ENCODE measurements around the gene CDR2L. TPM values are rescaled to one million over a fixed set of nuclear protein-coding genes. Genes with fewer than 3 reads are reported as not detected.
A peak's percentile ranks its signal among the peaks of the same experiment; 100 is the strongest.

The CDR2L gene
- total and polyA plus RNA-seq, 4 donors: 8.5 to 19.0 (median 11.2) TPM

GRCh38 chr17:75006653-75007052 lies 19.2 kb downstream of the CDR2L start:
- Histone ChIP-seq H3K4me3 (no peak overlapping the region), H3K27me3 (ENCODE audit: control insufficient read depth in 3 of 3, insufficient read depth in 3 of 3, low read length in 2 of 3) (no peaks in the 10 kb centered on the region), H3K9ac (ENCODE audit: insufficient read depth in 1 of 2, low read length in 2 of 2) (no peak overlapping the region), H3K9me3 (ENCODE audit: control insufficient read depth in 4 of 4, insufficient read depth in 3 of 4, low read length in 3 of 4) (no peaks in the 10 kb centered on the region), H3K36me3 (ENCODE audit: control insufficient read depth in 4 of 4, insufficient read depth in 4 of 4, low read length in 4 of 4) (peaks cover 4 to 26% (median 7%) of the 10 kb centered on the region in 4 donors), H3K27ac (ENCODE audit: low read depth in 1 of 2, low read length in 1 of 2) (no peak overlapping the region), H3K4me1 (ENCODE audit: control insufficient read depth in 5 of 5, insufficient read depth in 5 of 5, low read length in 5 of 5) (peaks cover 0 to 9% (median 0%) of the 10 kb centered on the region in 5 donors)
- no peak for TF ChIP-seq CTCF (IDR thresholded peaks at IDR 0.05; ENCODE audit: control extremely low read depth, extremely low read depth)
- 76 to 78% methylated on average over 5 of the region's 5 CpGs for WGBS, 2 donors
- no peak for ATAC-seq (ENCODE audit: insufficient read depth, low FRiP score)
- no peak for DNase-seq

GRCh38 chr17:75008373-75008772 lies 20.9 kb downstream of the CDR2L start:
- 84 to 91% methylated on average over 6 of the region's 6 CpGs for WGBS, 2 donors
- Histone ChIP-seq H3K27me3 (ENCODE audit: control insufficient read depth in 3 of 3, insufficient read depth in 3 of 3, low read length in 2 of 3) (no peaks in the 10 kb centered on the region), H3K4me3 (no peak overlapping the region), H3K27ac (ENCODE audit: low read depth in 1 of 2, low read length in 1 of 2) (no peak overlapping the region), H3K36me3 (ENCODE audit: control insufficient read depth in 4 of 4, insufficient read depth in 4 of 4, low read length in 4 of 4) (peaks cover 0 to 12% (median 1%) of the 10 kb centered on the region in 4 donors), H3K4me1 (ENCODE audit: control insufficient read depth in 5 of 5, insufficient read depth in 5 of 5, low read length in 5 of 5) (peaks cover 0 to 17% (median 3%) of the 10 kb centered on the region in 5 donors), H3K9me3 (ENCODE audit: control insufficient read depth in 4 of 4, insufficient read depth in 3 of 4, low read length in 3 of 4) (no peaks in the 10 kb centered on the region), H3K9ac (ENCODE audit: insufficient read depth in 1 of 2, low read length in 2 of 2) (no peak overlapping the region)
- no peak for TF ChIP-seq CTCF (IDR thresholded peaks at IDR 0.05; ENCODE audit: control extremely low read depth, extremely low read depth)
- DNase-seq (no peak), ATAC-seq (ENCODE audit: insufficient read depth, low FRiP score) (no peak)

- H3K36me3 ChIP-seq (ENCODE audit: control insufficient read depth in 4 of 4, insufficient read depth in 4 of 4, low read length in 4 of 4): peaks cover 0 to 5% (median 0%) of the 10 kb centered on the region in 4 donors
- H3K27ac ChIP-seq (ENCODE audit: low read depth in 1 of 2, low read length in 1 of 2): no peak overlapping the region
- no peak overlapping the region for H3K9ac ChIP-seq (ENCODE audit: insufficient read depth in 1 of 2, low read length in 2 of 2)
- peaks cover 0 to 23% (median 8%) of the 10 kb centered on the region in 5 donors for H3K4me1 ChIP-seq (ENCODE audit: control insufficient read depth in 5 of 5, insufficient read depth in 5 of 5, low read length in 5 of 5)
- no peaks in the 10 kb centered on the region for H3K27me3 ChIP-seq (ENCODE audit: control insufficient read depth in 3 of 3, insufficient read depth in 3 of 3, low read length in 2 of 3)
- no peak for ATAC-seq (ENCODE audit: insufficient read depth, low FRiP score)
- WGBS, 2 donors: 70 to 87% methylated on average over 2 of the region's 2 CpGs
- no peaks in the 10 kb centered on the region for H3K9me3 ChIP-seq (ENCODE audit: control insufficient read depth in 4 of 4, insufficient read depth in 3 of 4, low read length in 3 of 4)
- TF ChIP-seq CTCF (IDR thresholded peaks at IDR 0.05; ENCODE audit: control extremely low read depth, extremely low read depth): no peak
- DNase-seq: peak in 1 of 3 donors; percentile 30
- no peak overlapping the region for H3K4me3 ChIP-seq
These were observed 21.8 kb downstream of the CDR2L start for GRCh38 chr17:75009139-75009724.

All from lung (tissue), 12 donors.